Panc1 (cell line): Measurements from ENCODE around the gene IL1R1.

Experiments
- POLR2AphosphoS5 ChIP-seq: IDR thresholded peaks from 2 replicates; pipeline ENCODE4 v1.6.1; 2012; ENCODE audit warnings: mild to moderate bottlenecking, low read depth, low read length, moderate library complexity
- TF ChIP-seq, protein P1 (sequence below): fragments of 450-650 bp; IDR thresholded peaks from 2 replicates; pipeline ENCODE4 v1.5.1; 2017; ENCODE audit warnings: mild to moderate bottlenecking
- TF ChIP-seq, protein P2 (sequence below), 2 experiments: IDR thresholded peaks; 2 replicates each; pipeline ENCODE4 v1.6.1; 2011 to 2012; ENCODE audit warnings: low read depth in 2 of 2, control low read depth in 1 of 2, low read length in 1 of 2, mild to moderate bottlenecking in 1 of 2, moderate library complexity in 1 of 2; ENCODE audit not compliant: insufficient read depth in 1 of 2

DNA sequence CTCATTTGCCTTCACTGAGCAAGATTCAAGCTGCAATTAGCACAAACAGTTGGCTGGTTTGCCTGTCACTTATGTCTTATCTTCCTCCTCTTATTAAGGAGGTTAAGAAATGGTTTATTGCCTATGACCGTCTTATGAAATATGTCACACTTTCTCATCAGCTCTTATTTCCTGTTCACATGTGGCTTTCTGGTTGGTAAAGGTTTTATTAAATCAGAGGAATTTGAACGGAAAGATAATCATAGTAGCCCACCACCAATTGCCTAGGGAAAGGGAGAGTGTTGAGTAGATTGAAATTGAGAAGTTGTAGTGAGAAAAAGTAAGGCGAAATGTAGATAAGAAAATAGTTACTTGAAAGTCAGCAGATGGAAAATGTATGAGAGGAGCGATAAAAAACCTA lies 4.2 kb upstream of the IL1R1 start:
- TF ChIP-seq, protein P1, sequence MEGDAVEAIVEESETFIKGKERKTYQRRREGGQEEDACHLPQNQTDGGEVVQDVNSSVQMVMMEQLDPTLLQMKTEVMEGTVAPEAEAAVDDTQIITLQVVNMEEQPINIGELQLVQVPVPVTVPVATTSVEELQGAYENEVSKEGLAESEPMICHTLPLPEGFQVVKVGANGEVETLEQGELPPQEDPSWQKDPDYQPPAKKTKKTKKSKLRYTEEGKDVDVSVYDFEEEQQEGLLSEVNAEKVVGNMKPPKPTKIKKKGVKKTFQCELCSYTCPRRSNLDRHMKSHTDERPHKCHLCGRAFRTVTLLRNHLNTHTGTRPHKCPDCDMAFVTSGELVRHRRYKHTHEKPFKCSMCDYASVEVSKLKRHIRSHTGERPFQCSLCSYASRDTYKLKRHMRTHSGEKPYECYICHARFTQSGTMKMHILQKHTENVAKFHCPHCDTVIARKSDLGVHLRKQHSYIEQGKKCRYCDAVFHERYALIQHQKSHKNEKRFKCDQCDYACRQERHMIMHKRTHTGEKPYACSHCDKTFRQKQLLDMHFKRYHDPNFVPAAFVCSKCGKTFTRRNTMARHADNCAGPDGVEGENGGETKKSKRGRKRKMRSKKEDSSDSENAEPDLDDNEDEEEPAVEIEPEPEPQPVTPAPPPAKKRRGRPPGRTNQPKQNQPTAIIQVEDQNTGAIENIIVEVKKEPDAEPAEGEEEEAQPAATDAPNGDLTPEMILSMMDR, result no peak
- no peak for TF ChIP-seq POLR2AphosphoS5
- TF ChIP-seq, protein P2, sequence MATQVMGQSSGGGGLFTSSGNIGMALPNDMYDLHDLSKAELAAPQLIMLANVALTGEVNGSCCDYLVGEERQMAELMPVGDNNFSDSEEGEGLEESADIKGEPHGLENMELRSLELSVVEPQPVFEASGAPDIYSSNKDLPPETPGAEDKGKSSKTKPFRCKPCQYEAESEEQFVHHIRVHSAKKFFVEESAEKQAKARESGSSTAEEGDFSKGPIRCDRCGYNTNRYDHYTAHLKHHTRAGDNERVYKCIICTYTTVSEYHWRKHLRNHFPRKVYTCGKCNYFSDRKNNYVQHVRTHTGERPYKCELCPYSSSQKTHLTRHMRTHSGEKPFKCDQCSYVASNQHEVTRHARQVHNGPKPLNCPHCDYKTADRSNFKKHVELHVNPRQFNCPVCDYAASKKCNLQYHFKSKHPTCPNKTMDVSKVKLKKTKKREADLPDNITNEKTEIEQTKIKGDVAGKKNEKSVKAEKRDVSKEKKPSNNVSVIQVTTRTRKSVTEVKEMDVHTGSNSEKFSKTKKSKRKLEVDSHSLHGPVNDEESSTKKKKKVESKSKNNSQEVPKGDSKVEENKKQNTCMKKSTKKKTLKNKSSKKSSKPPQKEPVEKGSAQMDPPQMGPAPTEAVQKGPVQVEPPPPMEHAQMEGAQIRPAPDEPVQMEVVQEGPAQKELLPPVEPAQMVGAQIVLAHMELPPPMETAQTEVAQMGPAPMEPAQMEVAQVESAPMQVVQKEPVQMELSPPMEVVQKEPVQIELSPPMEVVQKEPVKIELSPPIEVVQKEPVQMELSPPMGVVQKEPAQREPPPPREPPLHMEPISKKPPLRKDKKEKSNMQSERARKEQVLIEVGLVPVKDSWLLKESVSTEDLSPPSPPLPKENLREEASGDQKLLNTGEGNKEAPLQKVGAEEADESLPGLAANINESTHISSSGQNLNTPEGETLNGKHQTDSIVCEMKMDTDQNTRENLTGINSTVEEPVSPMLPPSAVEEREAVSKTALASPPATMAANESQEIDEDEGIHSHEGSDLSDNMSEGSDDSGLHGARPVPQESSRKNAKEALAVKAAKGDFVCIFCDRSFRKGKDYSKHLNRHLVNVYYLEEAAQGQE (IDR thresholded peaks at IDR 0.05; ENCODE audit: insufficient read depth in 1 of 2, low read depth in 2 of 2, low read length in 1 of 2), result no peak
